Adrenal gland (tissue), 12 donors: ENCODE results near the gene PPM1F. TPM values are rescaled to one million over a fixed set of nuclear protein-coding genes. Genes with fewer than 3 reads are reported as not detected.
A peak's percentile ranks its signal among the peaks of the same experiment; 100 is the strongest.
"Not testable (repeated sequence)": the region's sequence is repeated elsewhere in the genome, so short reads cannot be mapped to it uniquely, and the experiment has no call there.

Experiments used
- DNase-seq, 7 donors: peaks; one replicate each; pipeline ENCODE4 v3.0.0-alpha.2; 2019 to 2020
- H3K27ac ChIP-seq, 5 donors: fragments of 200-600 bp; sonication (generic) in 4 of 5; 1 replicate in 3 of 5; 2 replicates in 2 of 5; pipeline versions ENCODE4 v1.5.1 to v1.8.0; 2016 to 2020; ENCODE audit warnings: mild to moderate bottlenecking in 1 of 5
- H3K27me3 ChIP-seq: fragments of 200-600 bp; 2 replicates; pipeline ENCODE4 v1.8.0; 2021
- H3K36me3 ChIP-seq, 2 donors: fragments of 200-600 bp; replicated peaks in 1 of 2; 1 replicate in 1 of 2; 2 replicates in 1 of 2; pipeline versions ENCODE4 v1.5.1 to v1.8.0; 2018 to 2022
- H3K4me1 ChIP-seq, 2 donors: fragments of 200-600 bp; replicated peaks in 1 of 2; 1 replicate in 1 of 2; 2 replicates in 1 of 2; pipeline versions ENCODE4 v1.5.1 to v1.8.0; 2018 to 2021
- H3K4me3 ChIP-seq, 4 donors: fragments of 200-600 bp; sonication (generic) in 3 of 4; one replicate each; pipeline ENCODE4 v1.5.1; 2016 to 2018
- H3K9me3 ChIP-seq, 3 donors: fragments of 200-600 bp; sonication (generic) in 1 of 3; replicated peaks in 1 of 3; 1 replicate in 2 of 3; 2 replicates in 1 of 3; pipeline versions ENCODE4 v1.5.1 to v1.8.0; 2016 to 2021
- CTCF ChIP-seq, 6 experiments: fragments of 450-650 bp in 4 of 6; fragments of 200-600 bp in 2 of 6; sonication (generic) in 1 of 6; IDR thresholded peaks; 1 replicate in 5 of 6; 2 replicates in 1 of 6; pipeline versions ENCODE4 v1.5.1 to v1.8.0; 2016 to 2021; ENCODE audit warnings: antibody characterized with exemption in 6 of 6, mild to moderate bottlenecking in 2 of 6, moderate library complexity in 1 of 6
- POLR2A ChIP-seq, 2 donors: fragments of 450-650 bp; IDR thresholded peaks; one replicate each; pipeline ENCODE4 v1.6.1; 2017; ENCODE audit warnings: antibody characterized with exemption in 2 of 2, mild to moderate bottlenecking in 2 of 2, moderate library complexity in 1 of 2
- WGBS, 4 donors: extraction: QIAGEN DNeasy Blood & Tissue Kit in 2 of 4; methylation state at CpG; one replicate each; pipeline versions ENCODE4 v1.1.5 to v1.1.7; 2013 to 2017; 5-methylcytosine and 5-hydroxymethylcytosine counted together
- intact Hi-C, 2 donors: fragments of 100-400 bp; cut with DNase I; formaldehyde crosslinking; loops; one replicate each; pipeline versions ENCODE4 v1.14.1 to v1.15.0; 2022 to 2023
- polyA plus RNA-seq, 3 donors: library from polyadenylated mRNA; stranded (reverse); fragments of 200-250 nt in 2 of 3; fragments of 350-450 nt in 1 of 3; fragmentation: Illumina TruSeq in 1 of 3; extraction: RNeasy Lipid Tissue Mini Kit (QIAGEN cat#74804) in 1 of 3; gene quantifications; one replicate each; pipeline ENCODE4 v1.2.3, GENCODE V29; 2013 to 2014
- total RNA-seq, 9 donors: library from RNA; depleted of rRNA in 4 of 9; stranded (reverse); fragments of >200 nt in 4 of 9; fragments of 120-200 nt in 1 of 9; fragmentation: NEBNext Ultra II Directional in 1 of 9; extraction: Animal tissue kit (Norgen Biotek cat#: 25700) in 1 of 9; gene quantifications; one replicate each; pipeline versions ENCODE4 v1.1.0 to v1.2.4, GENCODE V29; 2013 to 2023
- donor health status: healthy with polysubstance abuse.
- donor health status: Bipolar disorder and iron deficiency.
- donor health status: DM: yes; HTN: yes; CAD: no.
- donor health status: DM: no; HTN: no; CAD: no.
- donor health status: DM: no; HTN: no; CAD: no.
- donor health status: DM: yes; HTN: yes; CAD: no.

The PPM1F gene
- total and polyA plus RNA-seq, 12 donors, result 9.9 to 60.6 (median 44.0) TPM

- no peaks in the 10 kb centered on the region for H3K36me3 ChIP-seq
- H3K4me3 ChIP-seq, result no peak overlapping the region
- 90 to 94% (median 91%) methylated on average over 9 to 10 of the region's 10 CpGs for WGBS, 4 donors
- no peaks in the 10 kb centered on the region for H3K27me3 ChIP-seq
- no peaks in the 10 kb centered on the region for H3K9me3 ChIP-seq
- H3K27ac ChIP-seq, result no peak overlapping the region
- DNase-seq, result peak in 1 of 7 donors; percentile 14
- TF ChIP-seq CTCF (IDR thresholded peaks at IDR 0.05) (no peak), POLR2A (IDR thresholded peaks at IDR 0.05) (no peak)
- intact Hi-C loops, result no loop called here
- peaks cover 0 to 1% of the 10 kb centered on the region in 2 donors for H3K4me1 ChIP-seq
Measured at GRCh38 chr22:21881841-21882753, 70.6 kb downstream of the PPM1F start.

DNA sequence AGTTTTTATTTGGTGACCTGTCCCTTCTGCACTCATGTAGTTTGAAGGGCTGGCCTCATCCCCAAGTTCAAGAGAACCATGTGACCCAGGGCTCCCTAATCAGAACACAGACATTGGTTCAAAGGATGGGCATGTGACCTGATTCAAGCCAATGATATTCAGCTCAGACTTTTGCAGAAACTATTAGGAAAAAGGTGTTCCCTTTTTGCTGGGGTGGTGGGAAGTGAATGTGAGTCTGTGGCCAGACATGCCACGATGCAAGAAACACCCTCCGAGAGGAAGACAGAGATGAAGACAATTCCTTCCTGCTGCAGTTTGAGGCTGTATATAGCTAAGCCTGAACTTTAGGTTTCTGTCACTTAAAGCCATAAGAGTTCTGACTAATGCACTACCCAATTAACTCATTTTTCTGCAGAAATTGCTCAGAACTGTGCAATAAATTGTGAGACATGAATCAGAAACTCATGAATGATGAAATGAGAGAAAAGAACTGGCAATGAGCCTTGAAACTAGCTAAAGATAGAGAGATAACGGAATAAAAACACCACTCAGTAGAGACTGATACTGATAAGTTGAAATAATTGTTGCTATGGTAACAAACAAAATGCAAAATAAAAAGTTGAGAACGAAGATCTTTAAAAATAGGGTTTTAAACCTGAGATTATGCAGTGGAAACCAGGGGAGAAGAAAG, 76.0 kb downstream of the PPM1F start:
- intact Hi-C loops, result no loop called here
- H3K4me3 ChIP-seq, result no peak overlapping the region

GRCh38 chr22:21874953-21875352, 77.7 kb downstream of the PPM1F start:
- H3K4me1 ChIP-seq, result peaks cover 9 to 10% of the 10 kb centered on the region in 2 donors
- H3K4me3 ChIP-seq, intact Hi-C loops, H3K36me3 ChIP-seq, H3K27ac ChIP-seq, H3K27me3 ChIP-seq, H3K9me3 ChIP-seq: not testable (repeated sequence)
- 78 to 90% (median 83%) methylated on average over 3 to 4 of the region's 4 CpGs for WGBS, 4 donors
- peak in 1 of 7 donors; percentile 4 for DNase-seq

More for the DNA sequence above, 76.0 kb downstream of the PPM1F start:
- DNase-seq, result peak in 3 of 7 donors; percentile 17 to 48 (median 21)
- Histone ChIP-seq H3K4me1 (peaks cover 9 to 10% of the 10 kb centered on the region in 2 donors), H3K27me3 (no peaks in the 10 kb centered on the region), H3K9me3 (no peaks in the 10 kb centered on the region), H3K27ac (peak overlapping the region in 2 of 5 donors; percentile 19 to 44), H3K36me3 (no peaks in the 10 kb centered on the region)
- 15 to 24% (median 22%) methylated on average over 4 of the region's 4 CpGs for WGBS, 4 donors
- TF ChIP-seq POLR2A (IDR thresholded peaks at IDR 0.05) (no peak), CTCF (IDR thresholded peaks at IDR 0.05) (no peak)

DNA sequence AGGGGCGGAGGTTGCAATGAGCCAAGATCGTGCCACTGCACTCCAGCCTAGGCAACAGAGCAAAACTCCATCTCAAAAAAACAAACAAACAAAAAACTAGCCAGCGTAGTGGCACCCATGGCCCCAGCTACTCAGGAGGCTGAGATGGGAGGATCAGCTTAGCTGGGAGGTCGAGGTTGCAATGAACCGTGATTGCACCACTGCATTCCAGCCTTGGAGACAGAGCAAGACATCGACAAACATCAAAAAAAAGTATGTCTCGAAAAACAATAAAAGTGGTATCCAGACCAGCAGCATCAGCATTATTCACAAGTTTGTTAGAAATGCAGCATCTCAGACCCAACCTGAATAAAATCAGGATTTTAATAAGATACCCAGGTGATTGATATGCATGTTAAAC, 79.0 kb downstream of the PPM1F start:
- Histone ChIP-seq H3K27ac (no peak overlapping the region), H3K4me1 (peaks cover 9 to 14% of the 10 kb centered on the region in 2 donors), H3K36me3 (no peaks in the 10 kb centered on the region), H3K4me3 (no peak overlapping the region), H3K27me3 (no peaks in the 10 kb centered on the region), H3K9me3 (no peaks in the 10 kb centered on the region)
- peak in 1 of 7 donors; percentile 31 for DNase-seq
- intact Hi-C loops, result no loop called here
- TF ChIP-seq POLR2A (IDR thresholded peaks at IDR 0.05) (no peak), CTCF (IDR thresholded peaks at IDR 0.05) (no peak)
- WGBS, 4 donors, result 93 to 97% (median 95%) methylated on average over 7 of the region's 7 CpGs

GRCh38 chr22:21872741-21873140, 79.9 kb downstream of the PPM1F start:
- H3K4me3 ChIP-seq, H3K27ac ChIP-seq, H3K27me3 ChIP-seq, intact Hi-C loops, DNase-seq, H3K9me3 ChIP-seq, H3K36me3 ChIP-seq: not testable (repeated sequence)
- 94 to 100% (median 98%) methylated on average over 4 of the region's 4 CpGs for WGBS, 4 donors
- peaks cover 9 to 23% of the 10 kb centered on the region in 2 donors for H3K4me1 ChIP-seq
